ENCODE measurements around the gene FIBP. TPM values are rescaled to one million over a fixed set of nuclear protein-coding genes. Genes with fewer than 3 reads are reported as not detected.

Gene FIBP
- total and polyA plus RNA-seq, 7 donors, result 27.7 to 73.9 (median 37.4) TPM

- no peak for TF ChIP-seq CTCF (IDR thresholded peaks at IDR 0.05)
- Histone ChIP-seq H3K27ac (peak overlapping the region; percentile 23), H3K4me1 (peaks cover 48% of the 10 kb centered on the region), H3K4me3 (no peak overlapping the region), H3K9me3 (no peaks in the 10 kb centered on the region), H3K36me3 (ENCODE audit: insufficient read depth in 1 of 2, low read depth in 1 of 2) (peaks cover 0 to 7% of the 10 kb centered on the region in 2 donors), H3K27me3 (ENCODE audit: insufficient read depth in 3 of 3, low read length in 2 of 3) (peaks cover 0 to 17% (median 0%) of the 10 kb centered on the region in 3 donors)
- 18 to 41% (median 37%) methylated on average over 4 of the region's 4 CpGs for WGBS, 3 donors
- intact Hi-C loops (cut with DNase I), result no loop called here
- DNase-seq, result no peak
- no peak for ATAC-seq
Measured at GRCh38 chr11:65912845-65913244, 24.6 kb upstream of the FIBP start.

DNA sequence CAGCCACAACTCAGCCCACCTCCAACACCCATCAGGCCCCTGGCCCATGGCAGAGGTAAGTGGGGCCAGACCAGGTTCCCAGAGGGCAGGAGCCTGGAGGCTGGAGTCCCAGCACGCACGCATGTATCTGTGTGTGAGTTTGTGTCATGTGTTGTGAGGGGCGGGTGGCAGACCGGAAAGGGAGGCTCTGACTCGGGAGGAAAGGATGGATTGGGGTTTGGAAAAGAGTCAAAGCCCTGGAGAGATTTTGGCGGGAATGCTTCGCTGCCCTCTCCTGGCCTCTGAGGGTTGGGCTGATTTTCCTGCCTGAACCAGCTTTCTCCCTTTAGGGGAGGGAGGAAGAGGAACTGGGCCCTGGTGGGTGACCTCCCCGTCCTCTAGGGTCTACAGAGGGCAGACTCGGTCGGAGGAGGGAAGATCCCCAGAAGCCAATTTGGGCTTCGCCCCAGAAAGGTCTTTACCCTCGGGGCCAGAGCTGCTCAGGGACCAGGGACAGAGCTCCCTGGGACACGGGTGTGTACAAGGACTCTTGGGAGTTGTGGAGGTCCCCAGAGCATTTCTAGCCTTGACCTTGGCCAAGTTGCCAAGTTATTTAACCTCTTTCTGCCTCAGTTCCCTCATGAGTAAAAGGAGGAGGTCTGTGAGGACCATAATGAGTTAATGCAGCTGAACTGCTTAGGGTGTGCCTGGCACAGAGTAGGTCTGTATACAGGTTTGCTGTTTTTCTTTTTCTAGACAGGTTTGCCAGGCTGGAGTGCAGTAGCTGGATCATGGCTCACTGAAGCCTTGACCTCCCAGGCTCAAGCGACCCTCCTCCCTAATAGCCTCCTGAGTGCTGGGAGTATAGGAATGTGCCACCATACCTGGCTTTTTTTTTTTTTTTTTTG lies 23.7 kb upstream of the FIBP start:
- intact Hi-C loops (cut with DNase I), result no loop called here
- H3K4me3 ChIP-seq, result peak overlapping the region; percentile 1
- H3K4me1 ChIP-seq, result peaks cover 39% of the 10 kb centered on the region
- peak; percentile 67 to 69 for DNase-seq
- TF ChIP-seq CTCF (IDR thresholded peaks at IDR 0.05), result peak; percentile 9
- H3K27ac ChIP-seq, result no peak overlapping the region
- H3K36me3 ChIP-seq (ENCODE audit: insufficient read depth in 1 of 2, low read depth in 1 of 2), result peaks cover 0 to 3% of the 10 kb centered on the region in 2 donors
- peaks cover 0 to 17% (median 0%) of the 10 kb centered on the region in 3 donors for H3K27me3 ChIP-seq (ENCODE audit: insufficient read depth in 3 of 3, low read length in 2 of 3)
- WGBS, 3 donors, result 18 to 30% (median 20%) methylated on average over 14 of the region's 14 CpGs
- no peak for ATAC-seq
- no peaks in the 10 kb centered on the region for H3K9me3 ChIP-seq

- intact Hi-C loops (cut with DNase I), result no loop called here
- Histone ChIP-seq H3K9me3 (no peaks in the 10 kb centered on the region), H3K4me3 (no peak overlapping the region), H3K36me3 (ENCODE audit: insufficient read depth in 1 of 2, low read depth in 1 of 2) (no peaks in the 10 kb centered on the region), H3K4me1 (peaks cover 11% of the 10 kb centered on the region), H3K27ac (no peak overlapping the region), H3K27me3 (ENCODE audit: insufficient read depth in 3 of 3, low read length in 2 of 3) (peaks cover 0 to 17% (median 0%) of the 10 kb centered on the region in 3 donors)
- ATAC-seq, result no peak
- no peak for TF ChIP-seq CTCF (IDR thresholded peaks at IDR 0.05)
- WGBS, 3 donors, result 80 to 81% (median 81%) methylated on average over 6 of the region's 6 CpGs
- no peak for DNase-seq
Measured at GRCh38 chr11:65907878-65908277, 19.6 kb upstream of the FIBP start.

DNA sequence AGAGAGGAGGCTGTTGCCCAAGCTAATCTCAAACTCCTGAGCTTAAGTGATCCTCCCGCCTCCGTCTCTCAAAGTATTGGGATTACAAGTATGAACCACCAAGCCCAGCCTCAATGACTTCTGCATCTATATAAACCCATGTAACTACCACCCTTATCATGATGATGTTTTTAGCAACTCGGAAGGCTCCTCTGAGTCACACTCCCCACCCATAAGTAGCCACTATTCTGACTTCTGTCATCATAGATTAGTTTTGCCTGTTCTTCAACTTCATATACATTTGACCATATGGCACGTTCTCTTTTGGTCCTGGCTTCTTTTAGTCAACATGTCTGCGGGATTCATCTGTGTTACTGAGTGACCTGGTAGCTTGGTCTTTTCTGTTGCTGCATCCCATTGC lies 18.3 kb upstream of the FIBP start:
- no peak for TF ChIP-seq CTCF (IDR thresholded peaks at IDR 0.05)
- H3K36me3 ChIP-seq (ENCODE audit: insufficient read depth in 1 of 2, low read depth in 1 of 2), result no peaks in the 10 kb centered on the region
- H3K4me1 ChIP-seq, result peaks cover 3% of the 10 kb centered on the region
- peaks cover 0 to 16% (median 0%) of the 10 kb centered on the region in 3 donors for H3K27me3 ChIP-seq (ENCODE audit: insufficient read depth in 3 of 3, low read length in 2 of 3)
- ATAC-seq (no peak), DNase-seq (no peak)
- intact Hi-C loops (cut with DNase I), result no loop called here
- H3K9me3 ChIP-seq, result no peaks in the 10 kb centered on the region
- H3K4me3 ChIP-seq, result no peak overlapping the region
- no peak overlapping the region for H3K27ac ChIP-seq
- 84 to 90% (median 88%) methylated on average over 5 of the region's 5 CpGs for WGBS, 3 donors

Data from psoas muscle (tissue), 8 donors.